Trophoblast cell (in vitro differentiated cells and primary cell): ENCODE measurements around the gene LDLRAD4.
A peak's percentile ranks its signal among the peaks of the same experiment; 100 is the strongest.

ENCODE experiments used
- DNase-seq, 2 donors: peaks; one replicate each; pipeline ENCODE4 v3.0.0-alpha.2; 2016
- H2AFZ ChIP-seq: 2 replicates; pipeline ENCODE4 v1.6.1; 2013; ENCODE audit warnings: low read length, moderate library complexity, mild to moderate bottlenecking; ENCODE audit not compliant: insufficient read depth, poor library complexity
- H2AK5ac ChIP-seq: 2 replicates; pipeline ENCODE4 v1.6.1; 2013; ENCODE audit warnings: mild to moderate bottlenecking, low read length
- H2BK120ac ChIP-seq: 2 replicates; pipeline ENCODE4 v1.6.1; 2013; ENCODE audit warnings: low read length, mild to moderate bottlenecking, moderate library complexity; ENCODE audit not compliant: insufficient read depth, poor library complexity
- H2BK12ac ChIP-seq: 2 replicates; pipeline ENCODE4 v1.6.1; 2013; ENCODE audit warnings: mild to moderate bottlenecking, low read length, moderate library complexity
- H2BK5ac ChIP-seq: 2 replicates; pipeline ENCODE4 v1.6.1; 2013; ENCODE audit warnings: low read length, low read depth, moderate library complexity, mild to moderate bottlenecking; ENCODE audit not compliant: poor library complexity
- H3K14ac ChIP-seq: 2 replicates; pipeline ENCODE4 v1.6.1; 2013; ENCODE audit warnings: mild to moderate bottlenecking, low read length
- H3K18ac ChIP-seq: 2 replicates; pipeline ENCODE4 v1.6.1; 2013; ENCODE audit warnings: mild to moderate bottlenecking, low read length
- H3K23ac ChIP-seq: 2 replicates; pipeline ENCODE4 v1.6.1; 2013; ENCODE audit warnings: low read length
- H3K27ac ChIP-seq: 2 replicates; pipeline ENCODE4 v1.5.1; 2013; ENCODE audit warnings: low read depth, mild to moderate bottlenecking, inconsistent platforms, low read length, moderate library complexity
- H3K27me3 ChIP-seq: 2 replicates; pipeline ENCODE4 v1.6.1; 2013; ENCODE audit warnings: inconsistent platforms, mild to moderate bottlenecking, low read length, moderate library complexity; ENCODE audit not compliant: insufficient read depth
- H3K36me3 ChIP-seq, 2 experiments: 1 replicate in 1 of 2; 2 replicates in 1 of 2; pipeline ENCODE4 v1.6.1; 2013; ENCODE audit warnings: low read length in 2 of 2, mild to moderate bottlenecking in 2 of 2, moderate library complexity in 1 of 2; ENCODE audit not compliant: insufficient read depth in 2 of 2, control insufficient read depth in 1 of 2
- H3K4ac ChIP-seq: 2 replicates; pipeline ENCODE4 v1.6.1; 2013; ENCODE audit warnings: low read depth, mild to moderate bottlenecking, low read length, moderate library complexity
- H3K4me1 ChIP-seq, 2 experiments: 1 replicate in 1 of 2; 2 replicates in 1 of 2; pipeline ENCODE4 v1.6.1; 2013; ENCODE audit warnings: low read length in 2 of 2, mild to moderate bottlenecking in 2 of 2, moderate library complexity in 1 of 2; ENCODE audit not compliant: insufficient read depth in 2 of 2, control insufficient read depth in 1 of 2
- H3K4me2 ChIP-seq: 2 replicates; pipeline ENCODE4 v1.6.1; 2013; ENCODE audit warnings: inconsistent platforms, mild to moderate bottlenecking, low read length, moderate library complexity
- H3K4me3 ChIP-seq: 2 replicates; pipeline ENCODE4 v1.5.1; 2013; ENCODE audit warnings: mild to moderate bottlenecking, low read depth, low read length, inconsistent platforms
- H3K79me1 ChIP-seq: one replicate; pipeline ENCODE4 v1.6.1; 2013; ENCODE audit warnings: low read length
- H3K79me2 ChIP-seq: 2 replicates; pipeline ENCODE4 v1.6.1; 2013; ENCODE audit warnings: low read length, mild to moderate bottlenecking; ENCODE audit not compliant: control insufficient read depth, insufficient read depth, poor library complexity
- H3K9ac ChIP-seq: 2 replicates; pipeline ENCODE4 v1.6.1; 2013; ENCODE audit warnings: mild to moderate bottlenecking, low read length
- H3K9me3 ChIP-seq: 2 replicates; pipeline ENCODE4 v1.6.1; 2013; ENCODE audit warnings: low read depth, mild to moderate bottlenecking, control low read depth, inconsistent platforms, low read length; ENCODE audit not compliant: insufficient read depth
- H4K12ac ChIP-seq: 2 replicates; pipeline ENCODE4 v1.6.1; 2013; ENCODE audit warnings: low read depth, mild to moderate bottlenecking, low read length, moderate library complexity
- H4K8ac ChIP-seq: 2 replicates; pipeline ENCODE4 v1.6.1; 2013; ENCODE audit warnings: low read depth, mild to moderate bottlenecking, low read length, moderate library complexity
- H4K91ac ChIP-seq: one replicate; pipeline ENCODE4 v1.6.1; 2013; ENCODE audit warnings: low read depth, mild to moderate bottlenecking, low read length, moderate library complexity
- WGBS: extraction: QIAGEN DNeasy Blood & Tissue Kit; methylation state at CpG from one replicate; pipeline ENCODE4 v1.1.7; 2013; ENCODE audit warnings: missing lambda C conversion rate; ENCODE audit not compliant: insufficient read length, insufficient coverage; ENCODE audit errors: extremely low coverage; 5-methylcytosine and 5-hydroxymethylcytosine counted together

LDLRAD4 gene

DNA sequence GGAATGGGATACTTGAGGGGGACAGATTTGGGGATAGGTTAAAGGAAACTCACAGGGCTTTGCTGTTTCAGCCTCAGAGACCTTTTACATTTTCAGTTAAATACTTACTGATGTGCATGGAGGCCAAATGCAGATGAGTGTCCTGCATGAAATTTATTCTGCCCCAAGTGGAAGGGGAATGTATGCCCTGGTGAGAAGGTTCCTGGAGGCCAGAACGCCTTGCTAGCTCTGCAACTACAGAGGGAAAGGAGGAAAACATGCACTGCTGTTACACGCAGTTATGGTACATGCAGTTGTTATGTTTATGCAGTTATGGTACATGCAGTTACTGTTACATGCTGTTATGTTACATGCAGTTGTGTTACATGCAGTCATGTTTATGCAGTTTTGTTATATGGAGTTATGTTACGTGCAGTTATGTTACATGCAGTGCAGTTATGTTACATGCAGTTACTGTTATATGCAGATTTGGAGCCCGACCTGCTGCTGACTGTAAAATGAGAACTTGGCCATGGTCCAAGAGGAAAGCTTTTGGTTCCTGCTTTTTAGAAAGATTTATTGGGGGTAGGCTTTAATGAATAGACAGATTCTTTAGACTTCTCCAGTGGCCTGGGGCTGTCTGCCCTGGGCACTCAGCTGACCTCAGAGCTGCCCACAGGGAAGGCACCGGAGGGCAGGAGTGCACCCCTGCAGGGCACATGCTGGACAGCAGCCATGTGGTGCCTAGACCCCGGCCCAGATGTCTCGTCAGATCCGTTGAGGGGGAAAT is 84.1 kb downstream of the LDLRAD4 start:
- Histone ChIP-seq H3K4me1 (peaks cover 7 to 8% of the 10 kb centered on the region in 2 experiments), H3K27me3 (no peaks in the 10 kb centered on the region), H3K9me3 (no peaks in the 10 kb centered on the region), H4K8ac (no peak overlapping the region), H3K4ac (no peak overlapping the region), H3K27ac (no peak overlapping the region), H3K4me3 (no peak overlapping the region), H3K79me2 (no peaks in the 10 kb centered on the region), H2BK12ac (no peak overlapping the region), H4K91ac (no peak overlapping the region), H3K36me3 (no peaks in the 10 kb centered on the region), H2AFZ (no peak overlapping the region), H2BK120ac (no peak overlapping the region), H2AK5ac (no peak overlapping the region), H3K23ac (no peak overlapping the region), H4K12ac (no peak overlapping the region), H3K79me1 (no peaks in the 10 kb centered on the region), H2BK5ac (no peak overlapping the region), H3K4me2 (no peak overlapping the region), H3K18ac (no peak overlapping the region), H3K9ac (no peak overlapping the region), H3K14ac (no peak overlapping the region)
- peak in 1 of 2 donors; percentile 9 for DNase-seq
- no CpG with 5 or more reads among the region's 8 CpGs for WGBS

DNA sequence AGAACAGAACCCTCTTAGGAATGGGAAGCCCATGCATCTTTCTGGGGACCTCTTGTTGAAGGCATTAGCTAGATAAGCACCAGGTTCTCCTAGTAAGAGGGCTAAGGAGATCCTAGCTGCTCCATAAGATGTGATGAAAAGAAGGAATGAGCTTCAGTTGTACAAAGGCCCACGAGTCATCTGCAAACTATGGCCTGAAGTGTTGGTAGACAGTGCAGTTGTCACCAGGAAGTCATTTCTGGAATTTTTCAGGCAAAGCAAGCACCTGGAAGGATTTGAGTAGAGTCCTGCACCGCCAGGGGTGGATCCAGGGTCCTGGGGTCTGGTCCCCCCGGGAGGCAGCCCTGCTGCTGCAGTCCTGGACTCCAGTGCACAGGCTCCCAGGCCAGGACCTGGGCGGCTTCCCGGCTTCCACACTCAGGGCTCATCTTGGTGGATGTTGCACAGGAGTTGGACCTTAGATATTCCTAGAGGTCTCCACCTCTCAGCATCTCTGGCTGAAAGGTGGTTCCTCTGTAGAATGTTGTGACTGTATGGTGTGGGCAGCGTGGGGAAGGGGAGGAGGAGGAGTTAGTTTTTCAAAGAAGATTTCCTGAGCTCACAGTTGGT is 85.3 kb downstream of the LDLRAD4 start:
- Histone ChIP-seq H3K27ac (no peak overlapping the region), H3K18ac (no peak overlapping the region), H3K79me1 (no peaks in the 10 kb centered on the region)

DNA sequence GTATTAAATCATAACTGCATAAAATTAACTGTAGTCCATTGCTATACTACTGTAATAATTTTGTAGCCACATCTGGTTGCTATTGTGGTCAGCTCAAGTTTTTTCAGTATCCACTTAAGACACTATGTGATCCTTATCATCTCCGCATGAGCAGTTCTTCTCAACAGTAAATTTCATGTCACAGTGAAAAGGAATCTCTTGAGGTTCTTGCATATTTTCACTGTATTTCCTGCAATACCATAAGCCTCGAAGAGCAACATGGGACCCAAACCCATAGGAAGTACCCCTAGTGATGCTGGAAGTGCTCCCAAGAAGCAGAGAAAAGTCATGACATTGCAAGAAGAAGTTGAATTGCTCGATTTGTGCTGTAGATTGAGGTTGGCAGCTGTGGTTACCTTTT is 86.7 kb downstream of the LDLRAD4 start:
- H3K18ac ChIP-seq, result no peak overlapping the region
- no peaks in the 10 kb centered on the region for H3K27me3 ChIP-seq
- WGBS, result no CpG with 5 or more reads among the region's 3 CpGs
- H3K9ac ChIP-seq, result no peak overlapping the region
- H3K79me1 ChIP-seq, result no peaks in the 10 kb centered on the region
- no peak overlapping the region for H4K12ac ChIP-seq
- peaks cover 8 to 9% of the 10 kb centered on the region in 2 experiments for H3K4me1 ChIP-seq
- no peak overlapping the region for H3K23ac ChIP-seq
- H2BK5ac ChIP-seq, result no peak overlapping the region
- no peak overlapping the region for H2BK120ac ChIP-seq
- H3K36me3 ChIP-seq, result no peaks in the 10 kb centered on the region
- H3K9me3 ChIP-seq, result no peaks in the 10 kb centered on the region
- H2AFZ ChIP-seq, result no peak overlapping the region
- H4K8ac ChIP-seq, result no peak overlapping the region
- no peak for DNase-seq
- H3K79me2 ChIP-seq, result no peaks in the 10 kb centered on the region
- no peak overlapping the region for H3K4me2 ChIP-seq
- no peak overlapping the region for H2AK5ac ChIP-seq
- no peak overlapping the region for H3K14ac ChIP-seq
- H2BK12ac ChIP-seq, result no peak overlapping the region
- H3K27ac ChIP-seq, result no peak overlapping the region
- H3K4me3 ChIP-seq, result no peak overlapping the region
- H4K91ac ChIP-seq, result no peak overlapping the region
- H3K4ac ChIP-seq, result no peak overlapping the region

More for the DNA sequence above, 85.3 kb downstream of the LDLRAD4 start:
- peaks cover 7 to 8% of the 10 kb centered on the region in 2 experiments for H3K4me1 ChIP-seq
- no peak overlapping the region for H4K91ac ChIP-seq
- H2AFZ ChIP-seq, result no peak overlapping the region
- H2AK5ac ChIP-seq, result no peak overlapping the region
- no peak overlapping the region for H3K23ac ChIP-seq
- H3K4me3 ChIP-seq, result no peak overlapping the region
- H3K9me3 ChIP-seq, result no peaks in the 10 kb centered on the region
- H4K8ac ChIP-seq, result no peak overlapping the region
- WGBS, result no CpG with 5 or more reads among the region's 6 CpGs
- no peak overlapping the region for H2BK12ac ChIP-seq
- no peak overlapping the region for H3K4me2 ChIP-seq
- H2BK120ac ChIP-seq, result no peak overlapping the region
- H3K14ac ChIP-seq, result no peak overlapping the region
- H3K9ac ChIP-seq, result no peak overlapping the region
- no peaks in the 10 kb centered on the region for H3K36me3 ChIP-seq
- no peak overlapping the region for H3K4ac ChIP-seq
- no peaks in the 10 kb centered on the region for H3K79me2 ChIP-seq
- H4K12ac ChIP-seq, result no peak overlapping the region
- DNase-seq, result peak in 1 of 2 donors; percentile 36
- H2BK5ac ChIP-seq, result no peak overlapping the region
- H3K27me3 ChIP-seq, result no peaks in the 10 kb centered on the region

DNA sequence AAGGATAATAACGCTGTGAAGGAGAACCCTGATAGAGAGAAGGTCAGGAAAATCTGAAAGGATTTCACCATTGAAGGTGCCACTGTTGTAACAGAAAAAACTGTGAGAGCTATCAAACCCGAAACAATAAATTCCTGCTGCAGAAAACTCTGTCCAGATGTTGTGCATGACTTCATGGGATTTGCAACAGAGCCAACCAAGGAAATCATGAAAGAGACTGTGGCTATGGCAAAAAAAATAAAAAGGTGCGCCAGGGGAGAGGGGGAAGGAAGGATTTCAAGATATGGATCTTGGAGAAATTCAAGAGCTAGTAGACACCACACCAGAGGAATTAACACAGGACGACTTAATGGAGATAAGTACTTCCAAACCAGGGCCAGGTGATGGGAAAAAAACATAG is 88.0 kb downstream of the LDLRAD4 start:
- Histone ChIP-seq H3K4me3 (no peak overlapping the region), H3K4ac (no peak overlapping the region), H2BK120ac (no peak overlapping the region), H3K18ac (no peak overlapping the region), H3K9me3 (no peaks in the 10 kb centered on the region), H2AFZ (no peak overlapping the region), H2BK12ac (no peak overlapping the region), H3K4me1 (peaks cover 8 to 9% of the 10 kb centered on the region in 2 experiments), H3K23ac (no peak overlapping the region), H3K36me3 (no peaks in the 10 kb centered on the region), H3K27me3 (no peaks in the 10 kb centered on the region), H4K8ac (no peak overlapping the region), H4K12ac (no peak overlapping the region), H2AK5ac (no peak overlapping the region), H4K91ac (no peak overlapping the region), H3K4me2 (no peak overlapping the region), H3K79me1 (no peaks in the 10 kb centered on the region), H2BK5ac (no peak overlapping the region), H3K27ac (no peak overlapping the region), H3K14ac (no peak overlapping the region), H3K79me2 (no peaks in the 10 kb centered on the region), H3K9ac (no peak overlapping the region)
- no peak for DNase-seq
- WGBS, result no CpG with 5 or more reads among the region's 4 CpGs
